Measurements from ENCODE around the gene SCYL2.

DNA sequence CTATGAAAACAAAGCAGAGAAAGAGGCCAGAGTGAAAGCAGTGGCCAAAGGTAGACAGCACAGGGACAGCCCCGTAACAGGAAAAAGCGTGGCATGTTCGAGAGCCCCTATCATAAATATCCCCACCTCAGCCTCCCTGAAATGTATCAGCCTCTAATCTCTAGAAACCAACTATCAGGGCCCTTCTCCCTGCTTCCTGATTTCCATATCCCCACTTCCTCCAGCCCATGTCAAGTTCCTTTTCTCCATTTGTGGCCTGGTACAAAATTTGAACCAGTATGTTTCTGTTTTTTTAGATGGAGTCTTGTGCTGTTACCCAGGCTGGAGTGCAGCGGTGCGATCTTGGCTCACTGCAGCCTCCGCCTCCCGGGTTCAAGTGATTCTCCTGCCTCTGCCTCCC lies 17.0 kb upstream of the SCYL2 start:
- TF ChIP-seq, protein P1, sequence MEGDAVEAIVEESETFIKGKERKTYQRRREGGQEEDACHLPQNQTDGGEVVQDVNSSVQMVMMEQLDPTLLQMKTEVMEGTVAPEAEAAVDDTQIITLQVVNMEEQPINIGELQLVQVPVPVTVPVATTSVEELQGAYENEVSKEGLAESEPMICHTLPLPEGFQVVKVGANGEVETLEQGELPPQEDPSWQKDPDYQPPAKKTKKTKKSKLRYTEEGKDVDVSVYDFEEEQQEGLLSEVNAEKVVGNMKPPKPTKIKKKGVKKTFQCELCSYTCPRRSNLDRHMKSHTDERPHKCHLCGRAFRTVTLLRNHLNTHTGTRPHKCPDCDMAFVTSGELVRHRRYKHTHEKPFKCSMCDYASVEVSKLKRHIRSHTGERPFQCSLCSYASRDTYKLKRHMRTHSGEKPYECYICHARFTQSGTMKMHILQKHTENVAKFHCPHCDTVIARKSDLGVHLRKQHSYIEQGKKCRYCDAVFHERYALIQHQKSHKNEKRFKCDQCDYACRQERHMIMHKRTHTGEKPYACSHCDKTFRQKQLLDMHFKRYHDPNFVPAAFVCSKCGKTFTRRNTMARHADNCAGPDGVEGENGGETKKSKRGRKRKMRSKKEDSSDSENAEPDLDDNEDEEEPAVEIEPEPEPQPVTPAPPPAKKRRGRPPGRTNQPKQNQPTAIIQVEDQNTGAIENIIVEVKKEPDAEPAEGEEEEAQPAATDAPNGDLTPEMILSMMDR (IDR thresholded peaks at IDR 0.05), result no peak
- TF ChIP-seq POLR2AphosphoS5 (IDR thresholded peaks at IDR 0.05), result no peak
